Measurements from ENCODE around the gene FOXL3.
"Not testable (repeated sequence)": the region's sequence is repeated elsewhere in the genome, so short reads cannot be mapped to it uniquely, and the experiment has no call there.

FOXL3 gene

GRCh38 chr7:323410-323809, 33.4 kb downstream of the FOXL3 start:
- DNase-seq (ENCODE audit: low read depth) = no peak

DNA sequence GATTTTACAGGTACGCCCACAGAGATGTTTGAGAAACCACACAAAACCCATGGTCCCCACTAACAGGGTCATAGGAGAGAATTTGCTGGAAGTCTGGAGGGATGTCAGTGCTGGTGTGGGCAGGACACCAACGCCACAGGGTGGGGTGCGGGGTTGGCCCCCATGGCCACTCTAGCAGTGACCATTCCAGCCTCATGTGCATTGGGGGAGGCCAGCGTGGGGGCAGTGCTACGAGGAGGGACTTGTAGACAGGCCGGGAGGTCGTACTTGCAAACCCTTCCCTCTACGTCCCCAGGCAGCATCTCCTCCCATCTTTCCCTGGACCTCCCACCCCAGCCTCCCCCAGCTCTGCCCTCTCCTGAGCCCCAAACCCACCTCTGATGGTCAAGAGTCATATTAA, 34.0 kb downstream of the FOXL3 start:
- DNase-seq (ENCODE audit: low read depth) = no peak

- DNase-seq (ENCODE audit: low read depth) = no peak
Measured at GRCh38 chr7:325051-325798, 35.3 kb downstream of the FOXL3 start.

- no peak for DNase-seq (ENCODE audit: low read depth)
Measured at GRCh38 chr7:325811-326210, 35.8 kb downstream of the FOXL3 start.

GRCh38 chr7:326273-326672, 36.3 kb downstream of the FOXL3 start:
- DNase-seq (ENCODE audit: low read depth) = no peak

DNA sequence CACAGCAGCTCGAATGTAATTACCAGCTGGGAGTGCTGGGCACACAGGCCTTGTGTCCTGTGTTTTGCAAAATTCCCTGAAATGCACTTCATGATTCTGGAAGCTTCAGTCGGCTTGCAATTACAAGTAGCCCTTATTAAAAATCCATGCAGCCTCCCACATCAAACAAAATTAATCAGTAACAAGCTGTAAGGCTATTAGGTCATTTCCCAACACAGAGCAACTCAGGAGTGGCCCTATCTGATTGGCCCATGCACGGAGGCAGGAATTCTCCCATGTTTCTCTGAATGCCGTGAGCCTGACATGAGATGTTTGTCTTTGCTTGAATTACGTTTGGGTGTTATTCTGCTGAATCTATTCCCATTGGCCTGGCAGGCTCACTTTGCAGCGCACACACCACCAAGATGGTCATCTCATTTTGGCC, 36.9 kb downstream of the FOXL3 start:
- DNase-seq (ENCODE audit: low read depth) = no peak

DNA sequence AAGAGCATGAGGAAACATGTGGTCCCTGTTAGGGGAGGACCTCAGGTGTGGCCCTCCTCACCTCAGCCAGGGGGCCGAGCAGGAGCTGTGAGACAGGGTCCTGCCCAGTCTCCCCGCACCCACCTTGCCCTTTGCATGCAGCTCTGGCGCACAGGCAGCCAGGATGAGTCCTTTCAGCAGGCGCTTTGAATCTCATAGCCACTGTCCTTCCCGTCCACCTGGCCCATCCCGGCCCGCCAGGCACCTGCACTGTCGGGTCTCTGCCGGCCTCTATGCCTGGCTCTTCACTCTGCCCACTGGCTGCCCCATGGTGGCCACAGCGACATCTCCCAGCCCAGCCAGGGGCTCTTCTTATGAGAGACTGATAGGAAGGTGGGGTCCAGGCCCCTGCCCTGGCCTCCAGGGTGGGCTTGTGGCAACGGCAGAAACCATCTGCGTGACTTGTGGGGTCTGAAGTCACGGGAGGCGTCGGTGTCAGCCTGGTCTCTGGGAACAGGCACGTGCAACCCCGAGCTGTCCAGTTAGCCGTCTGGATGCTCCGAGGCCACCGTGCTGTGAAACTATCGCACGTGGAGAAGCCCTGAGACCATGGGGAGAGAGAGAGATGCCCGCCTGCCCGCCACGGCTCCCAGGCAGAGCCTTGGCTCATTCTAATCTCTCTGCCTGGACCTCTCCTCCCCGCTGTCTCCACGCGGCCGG, 37.4 kb downstream of the FOXL3 start:
- no peak for DNase-seq (ENCODE audit: low read depth)

GRCh38 chr7:327991-328702, 38.2 kb downstream of the FOXL3 start:
- no peak for DNase-seq (ENCODE audit: low read depth)

GRCh38 chr7:329691-330281, 39.8 kb downstream of the FOXL3 start:
- DNase-seq (ENCODE audit: low read depth) = no peak

DNA sequence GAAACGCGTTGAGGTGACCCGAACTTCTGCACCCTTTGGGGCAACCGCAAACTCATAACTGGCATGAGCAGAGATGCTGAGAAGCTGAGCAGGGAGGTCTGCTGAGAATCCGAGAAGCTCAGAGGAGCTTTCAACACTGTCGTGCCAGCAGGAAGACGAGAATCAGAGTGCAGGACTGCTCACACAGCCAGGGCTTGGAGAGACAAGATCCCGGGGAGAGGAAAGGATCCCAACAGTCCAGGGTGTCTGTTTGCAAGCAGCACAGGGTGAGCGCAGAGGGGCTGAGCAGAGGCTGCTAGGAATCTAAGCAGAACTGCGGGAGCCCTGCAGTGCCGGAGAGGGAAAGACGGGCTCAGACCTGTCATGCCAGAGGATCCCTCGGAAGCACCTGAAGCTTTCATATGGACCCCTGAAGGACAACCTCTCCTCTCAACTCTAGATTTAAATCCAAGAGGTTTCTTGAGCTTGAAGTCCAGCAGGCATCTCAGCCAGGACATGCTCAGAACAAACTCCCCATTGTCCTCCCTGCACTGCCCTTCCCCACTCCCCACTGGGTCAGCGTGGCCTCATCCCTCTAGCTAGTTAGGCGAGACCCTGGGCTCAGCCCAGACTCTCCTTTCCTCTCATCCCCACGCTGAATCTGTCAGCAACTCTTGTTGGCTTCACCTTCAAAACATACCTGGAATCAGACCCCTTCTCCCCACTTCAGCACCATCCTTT, 40.7 kb downstream of the FOXL3 start:
- no peak for DNase-seq (ENCODE audit: low read depth)

DNA sequence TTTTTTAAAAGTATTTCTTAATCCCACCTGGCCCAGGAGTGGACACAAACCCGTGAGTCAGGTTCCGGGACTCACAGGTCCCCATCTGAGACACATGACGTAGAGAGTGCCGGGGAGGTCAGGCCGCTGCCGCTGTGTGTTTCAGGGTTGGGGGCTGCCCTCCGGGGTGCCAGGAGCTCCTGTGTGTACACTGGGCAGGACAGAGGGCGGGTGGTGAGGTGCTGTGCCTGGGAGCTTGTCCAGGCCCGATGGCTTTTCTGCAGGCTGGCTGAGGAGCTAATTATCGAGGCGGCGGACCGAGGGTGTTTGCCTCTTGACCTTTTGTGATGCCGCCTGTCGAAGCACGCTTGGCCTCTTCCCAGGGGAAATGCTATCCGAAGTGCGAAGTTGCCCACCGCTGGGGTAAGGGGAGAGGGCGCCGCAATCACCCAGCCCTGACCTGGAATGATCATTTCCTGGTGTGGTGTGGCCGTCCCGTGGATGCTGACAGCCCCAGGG, 42.1 kb downstream of the FOXL3 start:
- no peak for DNase-seq (ENCODE audit: low read depth)

DNA sequence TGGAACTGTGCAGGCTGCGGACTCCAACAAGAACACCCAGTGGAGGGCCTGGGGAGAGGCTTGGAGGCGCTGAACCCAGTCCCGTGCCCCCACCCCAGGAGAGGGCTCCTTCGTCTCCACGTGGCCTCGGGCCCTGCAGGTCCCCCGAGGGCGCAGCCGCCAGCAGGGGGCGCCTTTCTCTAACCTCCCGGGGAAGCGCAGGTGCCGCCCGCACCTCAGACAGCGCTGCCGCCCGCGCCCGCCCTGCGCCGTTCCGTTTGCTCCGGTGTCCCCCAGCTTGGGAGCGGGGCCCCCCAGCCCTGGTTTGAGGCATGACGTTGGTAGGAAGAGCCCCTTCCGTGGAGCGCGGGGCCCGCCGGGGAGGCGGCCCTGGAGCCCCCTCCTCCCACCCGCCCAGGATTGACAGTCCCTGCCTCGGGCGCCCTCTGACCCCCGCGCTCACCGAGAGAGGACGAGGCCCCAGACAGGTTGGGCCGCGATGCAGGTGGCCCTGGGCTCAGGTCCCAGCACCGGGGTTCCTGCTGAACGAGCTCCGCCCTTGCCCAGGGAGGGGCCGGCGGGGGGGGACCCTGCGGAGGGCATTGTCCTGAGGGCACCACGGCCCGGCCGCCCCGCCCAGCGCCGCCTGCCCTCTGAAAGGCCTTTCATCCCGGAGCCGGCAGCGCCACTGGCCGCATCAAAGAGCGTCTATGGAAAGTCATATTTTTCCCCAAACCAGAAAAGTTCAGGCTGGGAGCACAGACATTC, 42.8 kb downstream of the FOXL3 start:
- DNase-seq (ENCODE audit: low read depth) = no peak

DNA sequence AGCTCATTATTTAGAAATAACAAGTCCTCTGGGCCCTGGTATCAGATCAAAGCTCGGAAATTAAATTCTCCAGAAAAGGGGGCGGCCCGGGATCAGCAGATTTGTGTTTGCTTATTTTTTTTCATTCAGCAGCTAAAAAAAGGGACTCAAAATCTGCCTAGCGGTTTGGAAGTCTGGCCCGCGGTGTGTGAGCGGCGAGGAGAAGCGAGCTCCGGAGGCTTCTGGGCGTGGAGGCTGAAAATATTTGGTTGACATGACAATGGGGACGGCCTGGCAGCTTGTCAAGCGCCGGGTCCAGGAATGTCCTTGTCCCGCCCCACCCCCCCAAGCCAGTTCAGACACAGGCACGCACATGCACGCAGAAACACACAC, 43.4 kb downstream of the FOXL3 start:
- no peak for DNase-seq (ENCODE audit: low read depth)

GRCh38 chr7:334618-335357, 44.8 kb downstream of the FOXL3 start:
- no peak for DNase-seq (ENCODE audit: low read depth)

- DNase-seq (ENCODE audit: low read depth) = no peak
Measured at GRCh38 chr7:335358-336148, 45.6 kb downstream of the FOXL3 start.

GRCh38 chr7:336149-336533, 46.2 kb downstream of the FOXL3 start:
- not testable (repeated sequence) for DNase-seq (ENCODE audit: low read depth)

- no peak for DNase-seq (ENCODE audit: low read depth)
Measured at GRCh38 chr7:336810-337566, 47.0 kb downstream of the FOXL3 start.

DNA sequence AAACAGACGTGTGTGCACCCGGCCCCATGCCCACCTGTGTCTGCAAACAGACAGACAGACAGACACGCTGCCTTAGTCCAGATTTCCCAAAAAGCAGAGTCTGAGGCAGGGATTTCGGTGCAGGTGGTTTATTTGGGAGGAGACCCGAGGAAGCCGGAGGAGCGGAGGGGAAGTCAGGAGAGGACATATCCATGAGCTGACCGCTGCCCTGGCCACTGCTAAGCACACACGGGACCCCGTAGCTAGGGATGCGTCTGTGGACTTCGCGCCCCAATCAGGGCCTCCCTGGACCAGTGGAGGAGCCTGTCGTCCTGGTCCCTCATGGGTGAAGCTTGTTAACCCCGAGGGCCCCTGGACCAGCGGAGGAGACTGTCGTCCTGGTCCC, 47.6 kb downstream of the FOXL3 start:
- DNase-seq (ENCODE audit: low read depth) = no peak

Measured in stromal cell of bone marrow (primary cell).